Subcutaneous preadipocyte (primary cell): ENCODE results near the gene USP27X. TPM values are rescaled to one million over a fixed set of nuclear protein-coding genes. Genes with fewer than 3 reads are reported as not detected.

Experiments used
- total RNA-seq: library from RNA; depleted of rRNA; stranded (reverse); fragments of >200 nt; gene quantifications from 2 replicates; pipeline ENCODE4 v1.2.3, GENCODE V29; 2012

USP27X gene
- total RNA-seq, result 2.6 and 2.7 TPM in 2 replicates

DNA sequence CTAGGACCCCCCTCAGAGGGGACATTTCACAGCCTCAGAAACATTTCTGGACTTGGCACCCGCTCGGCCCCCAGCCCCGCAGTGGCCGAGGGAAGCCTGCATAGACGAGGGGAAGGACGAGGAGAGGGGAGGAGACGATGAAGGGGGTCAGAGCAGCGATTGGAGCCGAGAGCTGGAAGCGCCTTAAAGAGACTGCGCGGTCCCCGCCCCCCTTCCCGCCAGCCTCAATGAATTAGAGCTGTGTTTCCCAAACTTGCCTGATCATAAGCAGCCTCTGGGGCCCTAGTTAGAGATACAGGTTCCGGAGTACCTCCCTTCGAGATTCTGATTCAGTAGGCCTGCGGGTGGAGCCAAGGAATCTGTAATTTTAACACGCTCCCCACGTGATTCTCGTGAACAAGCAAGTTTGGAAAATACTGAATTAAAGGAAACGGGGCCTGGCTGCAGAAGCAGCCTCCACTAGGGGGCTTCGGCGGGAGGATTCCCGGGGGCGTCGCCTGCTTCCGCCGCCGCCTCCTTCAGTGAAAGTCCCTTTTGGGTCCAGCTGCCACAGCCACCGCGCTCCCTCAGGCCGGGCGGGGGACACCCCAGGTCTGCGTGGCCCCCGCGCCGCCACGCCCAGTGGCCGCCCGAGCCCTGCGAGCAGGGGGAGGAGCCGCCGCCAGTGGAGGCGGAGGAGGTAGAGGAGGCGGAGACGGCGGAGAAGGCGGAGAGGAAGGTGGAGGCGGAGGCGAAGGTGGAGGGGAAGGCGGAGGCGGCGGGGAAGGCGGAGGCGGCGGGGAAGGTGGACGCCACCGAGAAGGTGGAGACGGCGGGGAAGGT lies at the start of gene USP27X:
Gene USP27X (plus strand): TSS at position 651 of the 822 bp plus-strand sequence. CDS start 824 bp downstream, outside the sequence.

DNA sequence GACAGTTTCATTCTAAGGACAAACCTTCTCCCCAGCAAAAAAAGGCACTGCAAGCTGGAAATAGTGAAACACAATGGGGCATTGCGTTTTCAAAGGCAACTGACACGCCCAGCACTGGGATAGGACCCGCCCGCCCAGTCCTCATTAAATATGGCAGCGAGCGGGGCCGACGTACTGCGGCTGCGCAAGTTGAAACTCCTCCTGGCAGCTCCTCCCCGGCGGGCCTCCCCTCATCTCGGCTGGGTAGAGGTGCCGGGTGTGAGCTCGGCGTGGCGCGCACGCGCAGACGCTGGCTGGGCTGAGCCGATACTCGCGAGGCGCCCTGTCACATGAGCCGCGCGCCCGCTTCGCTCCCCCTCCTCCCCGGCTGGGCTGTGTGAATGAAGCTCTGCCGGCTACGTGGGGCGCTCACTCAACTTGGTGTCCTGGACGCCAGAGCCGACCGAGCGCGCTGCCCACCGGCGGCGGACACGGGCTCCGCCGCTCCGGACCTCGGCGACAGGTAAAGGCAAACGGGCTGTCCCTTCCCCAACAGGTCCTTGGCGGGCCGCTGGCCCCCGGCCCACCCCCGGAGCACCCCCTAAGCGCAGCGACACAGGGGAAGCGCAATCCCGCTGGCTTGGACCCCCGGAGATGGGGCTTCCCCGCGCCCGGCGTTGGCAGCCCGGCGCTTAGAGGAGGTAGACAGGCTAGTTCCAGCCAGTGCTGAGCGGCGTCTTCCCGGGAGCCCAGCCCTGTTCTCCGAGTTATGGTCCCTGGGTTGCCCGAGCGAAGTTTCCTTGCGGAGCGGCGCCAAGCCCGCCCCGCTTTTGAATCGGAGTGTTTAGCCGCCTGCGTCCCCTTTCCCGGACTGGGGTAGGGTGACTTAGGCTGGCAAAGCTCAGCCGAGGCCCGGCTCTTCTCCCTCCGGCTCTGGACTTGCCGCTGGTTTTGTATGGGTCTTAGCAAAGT lies 43.3 kb downstream of the USP27X start, which contains the start of gene CLCN5:
Gene CLCN5 (plus strand): TSS at position 306 of the 951 bp plus-strand sequence. CDS start 2,703 bp downstream, outside the sequence.

Other genes with a start within 250 kb of the USP27X start
- gene PAGE1, start 183.5 kb upstream of the USP27X start, total RNA-seq, result not detected in 2 replicates
- not detected in 2 replicates for gene PAGE4, start 50.2 kb upstream of the USP27X start, total RNA-seq
- gene CLCN5, start 43.1 kb downstream of the USP27X start, total RNA-seq, result 7.7 and 11.3 TPM in 2 replicates